ENCODE data around the gene UNC13A.

The UNC13A gene

DNA sequence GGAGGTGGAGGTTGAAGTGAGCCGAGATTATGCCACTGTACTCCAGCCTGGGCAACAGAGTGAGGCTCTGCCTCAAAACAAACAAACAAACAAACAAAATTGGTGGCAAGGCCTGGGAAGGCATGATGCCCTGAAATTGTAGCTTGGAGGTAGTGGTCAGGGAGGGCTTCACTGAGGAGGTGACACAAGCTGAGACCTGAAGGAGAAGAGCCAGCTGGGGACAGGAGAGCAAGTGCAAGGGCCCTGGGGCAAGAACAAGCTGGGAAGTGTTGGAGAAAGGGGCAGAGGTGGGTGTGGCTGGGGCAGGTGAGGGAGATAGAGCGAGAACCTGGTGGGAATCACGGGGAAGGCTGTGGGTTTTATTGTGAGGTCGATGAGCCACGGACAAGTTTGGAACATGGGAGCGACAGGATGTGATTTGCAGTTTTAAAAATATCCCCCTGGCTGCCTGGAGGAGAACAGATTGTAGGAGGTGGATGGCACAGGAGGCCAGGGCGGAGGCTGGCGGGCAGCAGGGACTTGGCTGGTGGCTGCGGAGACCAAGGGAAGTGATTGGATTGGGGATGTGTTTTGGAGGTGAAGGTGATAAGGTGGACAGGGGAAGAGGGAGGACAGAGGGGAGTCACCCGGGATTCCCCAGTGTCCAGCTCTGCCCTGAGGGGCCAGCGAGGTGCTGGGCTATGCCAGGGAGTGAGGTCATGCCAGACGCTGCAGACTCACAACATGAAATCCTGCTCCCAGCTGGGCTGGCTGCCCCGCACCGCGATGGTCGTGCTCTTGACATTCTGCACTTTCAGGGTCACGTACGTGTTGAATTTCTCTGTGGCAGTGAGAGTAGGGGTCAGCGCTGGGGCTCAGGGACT lies 14.0 kb downstream of the UNC13A start:
- FAIRE-seq (no peak), DNase-seq (ENCODE audit: insufficient read length, low spot score) (no peak)

DNA sequence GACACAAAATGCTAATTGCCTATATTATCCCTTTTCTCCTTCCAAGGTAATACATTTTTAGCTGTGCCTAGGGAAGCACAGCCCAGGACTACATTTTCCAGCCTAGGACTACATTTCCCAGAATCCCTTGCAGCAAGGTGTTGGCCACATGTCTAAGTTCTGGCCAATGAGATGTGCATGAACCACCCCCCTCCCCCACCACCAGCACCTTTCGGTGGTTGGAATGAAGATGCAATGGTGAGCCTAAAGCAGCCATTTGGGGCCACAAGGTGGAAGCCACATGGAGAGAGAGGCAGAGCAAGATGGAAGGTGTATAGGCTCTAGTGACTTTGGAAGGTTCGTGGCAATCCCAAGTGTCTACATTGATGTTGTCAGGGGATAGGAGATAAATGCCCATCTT lies 16.2 kb downstream of the UNC13A start:
- FAIRE-seq (peak; percentile 45), DNase-seq (ENCODE audit: insufficient read length, low spot score) (no peak)

DNA sequence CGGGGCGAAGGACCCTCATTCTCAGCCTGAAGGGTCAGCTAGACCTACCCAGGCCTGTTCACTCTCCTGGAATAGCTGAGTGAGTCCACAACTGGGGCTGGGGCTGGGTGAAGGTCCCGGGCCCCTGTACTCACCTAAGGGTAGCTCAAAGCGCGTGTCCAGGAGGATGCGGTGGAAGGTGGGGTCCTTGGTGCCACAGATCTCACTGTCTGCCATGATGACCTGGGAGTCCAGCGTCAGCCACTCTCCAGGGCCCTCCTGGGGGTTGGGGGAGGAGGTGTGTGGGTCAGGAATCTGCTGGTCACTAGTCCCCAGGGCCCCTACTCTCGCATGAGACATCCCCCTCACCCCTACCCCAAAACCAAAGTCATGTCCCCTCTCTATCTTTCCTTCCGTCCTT lies 18.7 kb downstream of the UNC13A start:
- no peak for FAIRE-seq
- DNase-seq (ENCODE audit: insufficient read length, low spot score), result no peak

DNA sequence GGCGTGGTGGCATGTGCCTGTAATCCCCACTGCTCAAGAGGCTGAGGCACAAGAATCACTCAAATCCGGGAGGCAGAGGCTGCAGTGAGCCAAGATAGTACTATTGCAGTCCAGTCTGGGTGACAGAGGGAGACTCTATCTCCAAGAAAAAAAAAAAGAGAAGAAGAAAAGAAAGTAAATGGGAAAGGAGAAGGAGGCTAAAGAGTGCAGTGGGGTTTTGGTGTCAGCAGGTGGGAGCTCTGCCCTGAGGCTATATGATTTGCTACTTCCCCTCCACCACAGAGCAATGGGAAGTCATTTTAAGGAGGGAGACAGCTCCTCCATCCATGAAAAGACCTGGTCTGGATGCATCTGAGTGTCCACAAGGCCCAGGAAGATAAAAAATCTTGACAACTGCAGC lies 23.1 kb downstream of the UNC13A start:
- FAIRE-seq (no peak), DNase-seq (ENCODE audit: insufficient read length, low spot score) (no peak)

DNA sequence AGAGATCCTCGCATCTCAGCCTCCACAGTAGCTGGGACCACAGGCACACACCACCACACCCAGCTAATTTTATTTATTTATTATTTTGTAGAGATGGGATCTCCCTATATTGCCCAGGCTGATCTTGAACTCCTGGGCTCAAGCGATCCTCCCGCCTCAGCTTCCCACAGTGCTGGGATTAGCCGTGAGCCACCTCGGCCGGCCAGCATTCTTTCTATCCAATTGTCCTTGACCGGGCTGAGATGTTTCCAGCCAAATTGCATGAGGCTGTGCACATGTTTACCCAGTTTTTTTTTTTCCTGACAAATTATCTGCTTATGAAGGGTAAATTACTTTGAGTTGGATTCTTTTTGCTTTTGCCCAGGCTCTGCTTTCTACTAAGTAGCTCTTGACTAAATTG lies 28.2 kb downstream of the UNC13A start:
- DNase-seq (ENCODE audit: insufficient read length, low spot score) (no peak), FAIRE-seq (no peak)

DNA sequence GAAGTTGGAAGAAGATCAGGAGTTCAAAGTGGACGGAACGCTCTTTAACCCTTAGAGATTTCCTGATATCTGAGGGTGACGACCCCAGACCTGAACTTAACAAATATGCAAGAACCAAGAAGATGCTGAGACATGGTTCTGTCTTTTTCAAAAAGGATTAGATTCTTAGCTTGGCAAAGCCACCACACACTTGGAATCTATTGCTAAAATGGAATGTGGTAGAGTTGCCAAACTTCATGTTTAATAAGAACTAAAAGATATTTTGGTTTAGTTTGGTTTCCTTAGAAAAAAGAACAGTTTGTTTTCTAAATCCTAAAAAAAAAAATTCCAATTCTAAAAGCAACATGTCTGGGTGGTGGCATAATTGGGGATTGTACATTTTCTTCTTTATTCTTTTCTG lies 29.5 kb downstream of the UNC13A start:
- FAIRE-seq (no peak), DNase-seq (ENCODE audit: insufficient read length, low spot score) (no peak)

DNA sequence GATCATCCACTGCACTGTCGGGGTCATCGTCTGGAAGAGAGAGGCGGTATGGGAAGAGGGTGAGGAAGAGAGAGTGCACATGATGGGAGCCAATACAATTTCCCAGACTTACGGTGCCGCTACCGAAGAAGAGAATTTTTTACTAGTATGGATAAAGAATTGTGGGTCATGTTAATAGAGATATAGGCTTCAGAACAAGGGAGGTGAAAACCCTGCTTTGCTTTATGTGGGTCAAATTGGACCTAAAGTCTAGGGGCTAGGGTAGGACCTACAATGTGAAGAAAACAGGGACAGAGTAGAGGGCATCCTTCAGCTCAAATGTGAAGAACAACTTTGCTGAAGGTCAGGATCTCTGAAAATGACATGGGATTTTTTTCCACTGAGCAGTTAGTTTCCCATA lies 29.9 kb downstream of the UNC13A start:
- DNase-seq (ENCODE audit: insufficient read length, low spot score), result no peak
- no peak for FAIRE-seq

DNA sequence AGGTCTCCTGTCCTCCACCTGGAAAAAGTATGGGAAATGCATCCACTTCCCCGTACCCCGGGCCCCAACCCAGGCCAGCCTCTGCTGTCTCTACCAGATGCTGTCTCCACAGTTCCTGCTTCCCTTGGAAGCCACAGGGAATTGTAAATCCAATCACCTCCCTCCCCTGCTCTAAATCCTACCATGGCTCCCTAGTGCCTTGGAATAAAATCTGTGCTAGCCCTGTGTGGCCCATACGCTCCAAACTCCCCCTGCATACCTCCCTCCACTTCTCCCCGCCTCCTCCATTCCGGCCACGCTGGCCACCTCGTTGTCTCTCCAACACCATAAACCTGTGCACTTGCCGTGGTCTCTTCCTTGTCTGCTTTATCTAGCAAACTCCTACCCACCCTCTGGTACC lies 31.2 kb downstream of the UNC13A start:
- DNase-seq (ENCODE audit: insufficient read length, low spot score), result no peak
- no peak for FAIRE-seq

DNA sequence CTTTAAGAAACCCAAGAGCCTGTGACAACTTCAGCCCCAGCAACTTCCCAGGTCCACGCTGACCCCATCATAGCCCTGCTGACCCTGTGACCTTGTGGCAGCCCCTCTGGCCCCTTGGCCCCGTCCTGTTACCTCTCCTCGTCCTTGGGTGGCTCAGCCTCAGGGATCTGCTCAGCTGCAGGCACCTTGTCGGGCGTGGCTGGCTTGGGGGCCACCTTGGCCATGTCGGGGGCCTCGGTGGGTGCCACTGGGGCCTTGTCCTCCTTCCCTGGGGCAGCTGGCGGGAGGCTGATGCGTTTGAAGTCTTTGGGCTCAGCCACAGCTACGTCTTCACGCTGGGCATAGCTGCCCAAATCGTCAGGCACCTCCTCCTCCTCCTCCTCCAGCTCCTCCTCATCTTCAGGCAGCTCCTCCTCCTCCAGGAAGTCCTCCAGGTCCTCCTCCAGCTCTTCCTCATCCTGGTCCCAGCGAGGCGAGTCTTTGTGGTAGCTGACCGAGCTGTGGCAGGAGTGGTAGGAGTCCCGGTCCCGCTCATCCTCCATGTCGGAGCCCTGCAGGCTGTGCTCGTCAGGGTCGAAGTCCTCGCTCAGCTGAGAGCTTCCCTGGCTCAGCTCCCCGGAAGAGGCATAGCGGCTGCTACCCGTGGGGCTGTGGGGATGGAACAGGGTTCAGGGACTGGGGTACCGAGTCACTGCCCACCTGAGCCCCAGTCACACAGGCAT lies 32.2 kb downstream of the UNC13A start:
- FAIRE-seq, result no peak

DNA sequence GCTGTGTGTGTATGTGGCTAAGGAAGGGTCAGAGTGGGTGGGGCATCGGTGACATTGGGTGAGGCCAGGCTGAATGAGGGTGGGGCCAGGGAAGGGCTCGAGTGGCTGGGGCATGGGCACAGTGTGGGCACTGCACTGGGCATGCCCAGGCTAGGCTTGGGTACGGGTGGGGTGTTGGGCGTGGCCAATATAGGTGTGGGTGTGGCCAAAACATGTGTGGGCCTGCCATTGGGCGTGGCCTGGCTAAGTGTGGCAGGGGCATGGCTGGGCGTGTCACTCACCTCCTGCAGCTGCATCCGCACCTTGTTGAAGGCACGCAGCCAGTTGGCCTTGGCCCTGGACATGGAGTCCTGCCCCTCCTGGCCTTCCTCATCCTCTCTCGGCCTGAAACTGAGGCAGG lies 33.2 kb downstream of the UNC13A start:
- no peak for DNase-seq (ENCODE audit: insufficient read length, low spot score)
- no peak for FAIRE-seq

More for the DNA sequence above, 32.2 kb downstream of the UNC13A start:
- DNase-seq (ENCODE audit: insufficient read length, low spot score), result no peak

DNA sequence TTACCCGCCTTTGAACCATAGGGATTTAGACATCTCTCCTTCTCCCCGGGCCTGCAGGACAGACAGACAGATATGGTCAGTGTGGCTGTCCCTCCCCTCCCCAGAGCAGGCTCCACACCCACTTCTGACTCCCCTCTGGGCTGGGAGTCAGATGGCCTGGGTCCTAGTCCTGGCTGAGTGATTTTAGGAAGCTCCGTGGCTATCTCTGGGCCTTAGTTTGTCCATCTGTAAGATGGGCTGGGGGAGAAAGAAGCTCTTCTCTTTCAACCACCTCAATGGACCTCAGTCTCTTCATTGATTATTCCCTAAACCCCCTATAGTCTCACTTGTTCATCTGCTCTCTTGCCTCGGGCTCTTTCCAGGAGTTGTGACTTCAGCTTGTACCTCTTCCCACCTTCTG lies 35.5 kb downstream of the UNC13A start:
- DNase-seq (ENCODE audit: insufficient read length, low spot score) (no peak), FAIRE-seq (no peak)

DNA sequence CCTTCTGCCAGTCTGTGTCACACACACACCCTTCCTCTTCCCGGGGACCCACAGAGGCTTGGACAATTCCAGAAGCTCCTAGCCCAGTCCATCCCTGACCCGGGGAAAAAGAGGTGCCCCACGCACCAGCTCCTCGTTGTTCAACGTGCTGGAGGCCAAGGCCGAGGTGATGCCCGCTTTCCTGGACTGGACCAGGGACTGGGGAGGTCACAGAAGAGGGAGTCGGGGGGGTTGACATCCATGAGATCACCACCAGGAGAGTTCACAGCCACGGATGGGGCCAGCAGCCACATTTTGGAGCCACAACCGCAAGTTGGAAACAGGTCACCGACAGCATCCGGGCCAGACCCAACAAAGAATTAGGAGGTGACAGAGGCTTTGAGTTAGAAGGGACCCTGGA lies 39.4 kb downstream of the UNC13A start:
- no peak for FAIRE-seq
- DNase-seq (ENCODE audit: insufficient read length, low spot score), result no peak

DNA sequence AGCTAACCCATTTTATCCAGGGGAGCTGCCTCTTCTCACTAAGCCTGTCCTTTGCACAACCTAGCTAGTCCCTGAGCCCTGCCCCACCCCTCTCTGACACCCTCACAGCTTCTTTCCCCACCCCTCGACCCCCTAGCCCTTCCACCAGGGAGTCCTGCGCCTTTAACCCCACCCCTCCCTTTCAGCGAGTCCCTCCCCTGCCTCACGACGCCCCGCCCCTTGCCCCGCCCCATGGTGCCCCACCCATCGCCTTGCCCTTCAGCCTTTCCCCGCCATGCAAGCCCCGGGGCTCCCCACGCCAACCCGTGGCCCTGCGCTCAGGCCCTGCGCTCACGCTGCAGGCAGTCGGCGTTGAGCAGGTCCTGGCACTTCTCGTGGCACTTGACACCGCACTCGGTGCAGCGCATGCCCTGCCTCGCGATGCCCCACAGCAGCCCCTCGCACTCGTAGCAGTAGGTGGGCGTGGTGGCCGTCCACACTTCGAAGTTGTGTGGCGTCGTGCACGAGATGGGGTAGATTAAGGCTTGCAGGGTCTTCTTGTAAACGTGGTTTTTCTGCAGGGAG lies 40.0 kb downstream of the UNC13A start:
- DNase-seq (ENCODE audit: insufficient read length, low spot score) (no peak), FAIRE-seq (no peak)

DNA sequence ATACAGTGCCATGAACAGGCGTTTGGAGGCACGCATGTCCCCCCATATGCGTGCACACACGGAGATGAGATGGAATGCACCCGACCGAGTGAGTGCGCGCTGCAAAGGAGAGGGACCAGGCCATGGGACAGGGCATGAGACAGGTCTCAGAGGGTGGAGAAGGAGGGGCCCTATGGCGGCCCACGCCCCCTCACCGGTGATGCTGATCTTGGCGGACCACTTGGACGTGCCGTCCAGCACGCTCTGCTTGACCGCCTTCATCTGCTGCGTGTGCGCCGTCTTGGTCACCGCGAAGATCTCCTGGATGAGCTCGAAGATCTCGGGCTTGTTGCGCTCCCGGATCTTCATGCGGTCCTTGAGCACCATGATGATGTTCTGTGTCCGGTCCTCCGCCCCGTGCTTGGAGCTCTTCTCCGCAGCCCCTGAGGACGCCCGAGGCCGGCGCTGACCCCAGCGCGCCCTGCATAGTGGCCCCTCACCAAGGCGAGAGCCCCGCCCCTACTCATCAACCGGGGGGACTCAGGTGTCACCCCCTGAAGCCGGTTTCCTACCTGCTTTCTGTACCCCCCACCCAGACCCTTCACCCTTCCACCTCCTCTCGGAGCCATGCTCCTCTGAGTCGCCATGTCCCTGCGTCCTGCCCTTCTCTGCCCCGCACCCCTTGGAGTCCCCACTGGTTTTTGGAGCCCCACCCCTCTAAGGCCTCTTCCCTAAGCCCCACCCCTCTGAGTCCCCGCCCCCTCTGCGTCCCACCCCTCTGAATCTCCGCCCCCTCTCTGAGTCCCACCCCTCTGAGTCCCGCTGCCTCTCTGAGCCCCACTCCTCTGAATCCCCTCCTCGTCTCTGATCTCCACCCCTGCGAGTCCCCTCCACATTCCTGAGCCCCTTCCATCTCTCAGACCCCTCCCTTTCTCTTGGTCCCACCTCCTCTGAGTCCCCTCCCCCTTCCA lies 40.8 kb downstream of the UNC13A start:
- DNase-seq (ENCODE audit: insufficient read length, low spot score), result no peak
- FAIRE-seq, result no peak

DNA sequence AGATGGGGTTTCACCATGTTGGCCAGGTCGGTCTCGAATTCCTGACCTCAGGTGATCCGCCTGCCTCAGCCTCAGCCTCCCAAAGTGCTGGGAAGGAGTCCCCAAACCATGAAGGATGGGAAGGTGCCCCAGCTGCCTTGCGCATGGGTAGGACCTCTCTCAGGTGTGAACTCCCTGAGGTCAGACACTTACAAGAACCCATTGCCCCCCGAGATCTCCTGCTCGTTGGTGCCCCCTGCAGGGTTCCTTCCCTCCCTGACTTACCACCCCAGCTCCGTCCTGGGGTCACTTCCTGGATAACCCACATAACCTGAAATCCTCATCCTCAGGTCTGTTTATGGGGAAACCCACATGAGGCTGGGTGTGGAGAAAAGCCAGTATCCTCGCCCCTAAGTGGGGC lies 41.7 kb downstream of the UNC13A start:
- DNase-seq (ENCODE audit: insufficient read length, low spot score) (no peak), FAIRE-seq (no peak)

DNA sequence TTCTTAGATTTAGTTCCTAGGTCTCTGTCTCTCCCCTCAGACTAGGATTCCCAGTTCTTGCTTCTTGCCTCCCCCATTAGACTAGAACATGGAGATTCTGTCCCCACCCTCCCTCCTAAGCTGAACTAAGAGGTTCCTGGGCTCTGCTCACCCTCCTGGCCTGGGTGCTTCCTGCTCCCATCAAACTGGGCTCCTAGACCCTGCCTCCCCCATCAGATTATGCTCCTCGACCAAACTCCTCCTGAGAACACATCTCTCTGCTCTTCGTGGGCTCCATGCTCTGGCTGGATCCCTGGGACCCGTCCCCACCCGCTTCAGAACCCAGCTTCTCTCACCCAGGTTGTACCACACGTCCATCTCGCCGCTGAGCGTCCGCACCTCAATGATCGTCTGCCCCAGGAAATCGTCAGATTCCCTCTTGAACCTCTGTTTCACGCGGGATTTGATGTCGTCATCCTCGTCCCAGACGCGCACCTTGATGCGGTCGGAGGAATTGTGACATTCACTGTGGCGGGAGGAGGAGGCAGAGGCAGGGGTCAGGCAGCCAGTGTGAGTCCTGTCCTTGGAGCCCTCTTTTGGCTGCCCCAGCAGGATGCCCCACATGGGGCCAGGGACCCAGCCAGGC lies 42.7 kb downstream of the UNC13A start:
- DNase-seq (ENCODE audit: insufficient read length, low spot score) (no peak), FAIRE-seq (no peak)

DNA sequence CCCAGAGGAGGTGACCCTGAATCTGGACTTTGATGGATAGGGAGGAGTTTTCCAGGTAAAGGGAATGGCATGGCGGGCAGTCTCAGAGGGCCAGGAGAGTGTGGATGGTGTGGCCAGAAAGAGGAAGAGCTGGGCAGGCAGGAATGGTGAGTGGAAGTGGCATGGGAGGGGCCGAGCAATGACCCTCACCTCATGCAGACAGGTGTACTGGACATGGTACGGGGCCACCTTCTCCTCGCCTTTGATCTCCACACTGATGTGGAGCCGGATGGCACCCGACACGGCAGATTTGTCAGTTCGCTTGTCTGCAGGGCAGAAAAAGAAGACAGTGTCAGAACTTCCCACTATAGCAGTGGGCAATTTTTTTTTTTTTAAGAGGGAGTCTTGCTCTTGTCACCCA lies 45.5 kb downstream of the UNC13A start:
- DNase-seq (ENCODE audit: insufficient read length, low spot score) (no peak), FAIRE-seq (no peak)

DNA sequence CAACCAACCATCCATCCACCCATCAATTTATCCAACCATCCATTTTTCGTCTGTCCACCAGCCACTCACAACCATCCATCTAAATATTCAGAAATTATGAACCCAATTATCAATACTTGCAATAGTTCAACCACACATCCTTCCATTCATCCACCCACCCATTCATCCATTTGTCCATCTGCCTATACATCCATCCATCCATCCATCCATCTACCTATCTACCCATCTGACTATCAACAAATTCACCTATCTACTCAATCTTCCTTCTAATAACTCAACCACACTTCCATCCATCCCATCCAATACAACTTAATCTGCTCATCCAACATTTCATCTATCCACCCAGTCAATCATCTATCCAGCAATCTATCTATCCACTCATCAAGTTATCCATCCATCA lies 46.3 kb downstream of the UNC13A start:
- no peak for FAIRE-seq
- no peak for DNase-seq (ENCODE audit: insufficient read length, low spot score)

DNA sequence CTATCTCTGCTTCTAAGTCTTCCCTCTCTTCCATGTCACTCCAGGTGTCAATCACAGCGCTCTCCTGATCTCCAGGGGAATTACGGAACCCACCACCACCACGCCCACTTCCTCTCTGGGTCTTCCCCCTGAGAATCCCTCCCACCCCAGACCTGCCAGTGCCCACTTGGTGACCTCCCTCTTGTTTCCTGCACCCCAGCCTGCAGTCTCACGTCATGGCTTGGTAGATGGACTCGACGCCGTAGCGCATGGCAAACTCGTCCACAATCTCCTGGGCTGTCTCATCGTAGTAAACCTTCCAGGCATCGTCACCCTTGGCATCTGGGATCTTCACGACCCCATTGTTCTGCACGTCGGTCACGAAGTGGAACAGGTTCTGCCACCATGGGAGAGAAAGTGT lies 47.0 kb downstream of the UNC13A start:
- FAIRE-seq (no peak), DNase-seq (ENCODE audit: insufficient read length, low spot score) (no peak)

DNA sequence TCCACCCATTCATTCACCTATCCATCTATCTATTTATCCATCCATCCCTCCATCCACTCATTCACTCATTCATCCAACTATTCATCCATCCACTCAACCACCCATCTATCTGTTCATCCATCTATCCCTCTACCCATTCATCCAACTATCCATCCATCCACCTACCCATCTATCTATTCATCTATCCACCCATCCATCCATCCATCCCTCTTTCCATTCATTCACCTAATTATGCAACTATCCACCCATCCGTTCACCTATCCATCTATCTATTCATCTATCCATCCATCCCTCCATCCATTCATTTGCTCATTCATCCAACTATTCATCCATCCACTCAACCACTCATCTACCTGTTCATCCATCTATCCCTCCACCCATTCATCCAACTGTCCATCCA lies 54.5 kb downstream of the UNC13A start:
- DNase-seq (ENCODE audit: insufficient read length, low spot score), result no peak
- no peak for FAIRE-seq

All from GM19239 (cell line).